Activated effector memory CD4-positive, alpha-beta T cell treated with Interleukin-2 at 50 U/mL for 16 hours (primary cell): Measurements from ENCODE around the gene TFF2.

Source experiments
- DNase-seq: peaks from one replicate; pipeline ENCODE4 v3.0.0-alpha.2; 2020

The TFF2 gene

DNA sequence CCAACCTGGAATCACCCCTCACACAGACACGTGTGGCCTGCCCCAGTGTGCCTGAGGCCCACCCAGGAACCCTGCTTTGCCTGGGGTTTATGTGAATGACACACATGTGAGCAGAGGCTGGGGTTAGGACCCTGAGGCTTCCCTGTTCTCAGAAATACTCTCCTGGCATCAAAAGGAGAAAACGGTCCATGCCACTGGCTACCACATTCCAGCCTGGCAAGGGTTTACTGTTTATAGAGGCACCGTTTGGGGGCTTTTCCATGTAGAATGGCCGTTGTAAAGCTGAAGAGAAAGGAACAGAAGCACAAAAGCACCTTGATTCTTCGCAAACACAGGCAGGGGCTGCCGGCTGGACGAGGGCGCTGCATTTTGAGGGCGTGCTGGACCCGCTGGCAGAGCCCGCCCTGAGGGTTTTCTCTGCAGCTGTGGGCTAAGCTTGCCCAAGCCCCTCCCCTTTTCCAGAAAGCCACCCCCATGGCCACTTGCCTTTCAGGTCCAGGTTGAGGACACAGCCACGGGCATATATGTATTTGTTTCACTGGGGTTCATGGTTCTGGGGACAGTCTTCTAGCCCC is 48.6 kb downstream of the TFF2 start:
- no peak for DNase-seq

DNA sequence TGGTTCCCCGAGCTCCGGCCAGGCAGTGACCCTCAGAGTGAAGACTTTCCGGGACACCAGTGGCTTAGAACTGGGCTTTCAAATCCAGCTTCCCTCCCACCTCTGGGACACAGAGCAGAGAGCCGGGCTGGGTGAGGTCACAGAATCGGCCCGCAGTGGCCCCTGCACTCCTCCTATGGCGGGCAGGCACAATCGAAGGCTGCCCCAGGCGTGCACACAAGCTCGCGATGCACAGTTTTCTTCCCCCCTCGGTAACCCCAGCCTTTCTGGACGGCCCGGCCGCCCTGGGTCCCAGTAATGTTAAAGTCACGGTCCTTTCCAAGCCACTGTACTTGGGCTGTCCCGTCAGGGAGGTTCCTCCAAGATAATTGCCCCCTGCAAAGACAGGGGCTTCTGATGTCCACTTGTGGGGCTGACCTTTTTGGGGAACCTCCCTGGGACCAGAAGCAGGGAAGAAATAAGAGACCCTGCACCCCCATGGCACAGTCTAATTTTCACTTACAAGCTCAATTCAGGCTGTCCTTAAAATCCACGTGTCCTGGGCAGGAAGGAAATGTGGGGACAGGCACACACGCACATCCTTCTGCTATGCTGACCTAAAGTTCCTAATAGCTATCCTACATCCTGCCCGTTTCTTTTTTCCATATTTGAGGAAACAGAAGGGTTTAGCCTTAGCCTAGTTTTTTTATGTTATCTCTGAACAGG is 49.3 kb downstream of the TFF2 start:
- no peak for DNase-seq

DNA sequence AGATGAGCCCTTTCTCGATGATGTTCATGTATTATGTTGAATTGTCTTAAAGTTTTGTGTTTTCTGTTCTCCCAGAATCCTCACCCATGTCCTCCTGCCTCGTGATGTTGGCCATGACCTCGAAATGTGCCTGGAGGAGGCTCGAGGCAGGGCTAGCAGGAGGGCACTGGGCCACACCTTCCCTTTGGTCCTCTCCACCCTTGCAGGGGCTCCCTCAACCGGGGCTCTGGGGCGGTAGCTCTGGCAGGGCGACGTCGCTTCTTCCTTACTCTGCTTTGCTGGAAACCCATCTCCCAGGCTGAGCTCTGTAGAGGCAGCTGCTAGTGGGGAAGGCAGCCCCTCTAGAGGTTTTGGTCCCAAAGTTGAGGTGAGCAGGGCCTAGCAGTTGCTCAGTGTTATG is 49.8 kb downstream of the TFF2 start:
- no peak for DNase-seq

DNA sequence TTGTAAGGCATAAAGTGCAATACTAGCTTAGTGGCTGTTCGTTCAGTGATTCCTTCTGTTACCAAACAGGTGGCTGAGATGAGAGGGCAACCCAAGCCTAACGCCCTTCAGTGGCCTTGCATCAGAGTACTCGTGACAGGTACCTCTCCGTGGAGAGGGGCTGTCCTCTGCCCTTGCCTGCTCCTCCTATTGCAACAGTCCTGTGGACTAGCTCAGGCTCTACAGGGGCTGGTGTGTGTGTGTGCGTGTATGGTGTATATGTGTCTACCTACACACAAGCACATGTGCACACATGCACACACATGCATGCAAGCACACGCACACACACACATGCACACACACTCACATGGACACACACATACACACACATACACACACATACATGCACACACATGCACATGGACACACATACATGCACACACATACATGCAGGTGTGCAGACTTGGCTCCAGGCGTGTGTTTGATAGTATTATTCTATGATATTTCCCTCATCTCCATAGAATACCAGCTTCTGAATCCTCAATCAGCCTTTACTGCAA is 50.7 kb downstream of the TFF2 start:
- no peak for DNase-seq

DNA sequence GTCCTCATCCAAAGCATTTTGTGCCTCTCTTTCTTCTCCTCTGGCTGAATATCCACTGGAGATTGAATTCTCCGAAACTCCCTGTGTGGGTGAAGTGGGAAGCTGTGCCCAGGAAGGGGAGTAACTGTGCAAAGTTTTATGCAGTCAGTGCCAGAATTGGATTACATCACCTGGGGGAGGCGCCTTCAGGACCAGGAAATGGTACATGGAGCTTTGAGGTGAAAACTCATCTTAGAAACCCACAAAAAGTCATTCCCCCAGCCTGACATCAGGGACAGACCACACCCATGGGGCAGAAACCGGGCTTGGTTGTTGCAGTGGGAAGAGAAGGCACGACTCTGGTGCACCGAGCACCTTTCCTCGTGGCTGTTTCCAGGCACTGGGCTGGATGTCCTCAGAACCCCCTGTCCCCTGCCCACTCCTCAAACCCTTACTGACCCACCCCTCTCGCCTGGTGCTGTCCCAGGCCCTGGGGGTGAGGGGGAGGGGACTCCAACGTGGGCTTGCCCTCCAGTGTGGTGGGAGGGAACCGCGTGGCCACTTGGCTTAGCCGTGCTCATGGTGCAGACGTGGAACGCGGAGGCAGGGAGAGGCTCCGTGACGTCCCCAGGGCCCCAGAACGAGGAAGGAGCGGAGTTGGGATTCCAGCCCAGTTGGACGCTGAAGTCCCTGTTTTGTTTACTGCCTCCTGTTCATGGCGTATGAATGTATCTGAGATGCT is 51.3 kb downstream of the TFF2 start:
- no peak for DNase-seq

DNA sequence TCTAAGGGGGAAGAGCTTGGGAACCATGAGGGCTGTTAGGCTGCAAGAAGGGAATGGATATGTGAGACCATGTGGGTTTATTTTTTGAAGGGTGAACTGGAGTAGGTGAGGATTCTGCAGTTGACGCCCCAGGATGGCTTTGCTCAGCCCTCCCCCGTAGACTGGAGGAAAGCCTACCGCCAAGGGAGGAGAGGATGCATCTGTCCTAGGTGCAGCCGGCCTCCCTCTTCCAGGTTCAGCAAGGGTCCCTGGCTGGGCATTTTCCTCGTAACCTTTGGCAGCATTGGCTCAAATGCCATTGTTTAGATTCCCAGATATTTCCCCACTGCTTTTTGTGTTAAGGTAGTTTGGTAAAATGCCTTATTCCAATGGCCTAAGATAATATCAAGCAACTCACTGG is 52.1 kb downstream of the TFF2 start:
- no peak for DNase-seq

DNA sequence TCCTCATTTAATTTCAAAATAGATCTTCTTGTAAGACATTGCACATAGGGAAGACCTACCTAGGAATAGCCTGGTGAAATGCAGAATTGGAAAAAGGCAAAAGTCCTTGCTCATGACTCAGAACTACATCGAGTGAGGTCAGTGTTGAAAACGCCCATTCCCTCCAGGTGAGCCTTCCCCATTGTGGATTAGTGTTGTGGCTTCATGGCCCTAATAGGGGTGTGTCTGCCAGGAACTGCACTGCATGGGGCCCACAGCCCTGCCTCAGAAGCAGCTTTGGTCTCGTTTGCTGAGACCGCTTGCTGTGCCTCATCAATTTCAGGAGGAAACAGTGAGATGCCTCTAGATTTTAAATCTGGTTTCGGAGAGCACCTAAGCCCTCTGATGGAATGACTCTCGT is 52.6 kb downstream of the TFF2 start:
- no peak for DNase-seq

DNA sequence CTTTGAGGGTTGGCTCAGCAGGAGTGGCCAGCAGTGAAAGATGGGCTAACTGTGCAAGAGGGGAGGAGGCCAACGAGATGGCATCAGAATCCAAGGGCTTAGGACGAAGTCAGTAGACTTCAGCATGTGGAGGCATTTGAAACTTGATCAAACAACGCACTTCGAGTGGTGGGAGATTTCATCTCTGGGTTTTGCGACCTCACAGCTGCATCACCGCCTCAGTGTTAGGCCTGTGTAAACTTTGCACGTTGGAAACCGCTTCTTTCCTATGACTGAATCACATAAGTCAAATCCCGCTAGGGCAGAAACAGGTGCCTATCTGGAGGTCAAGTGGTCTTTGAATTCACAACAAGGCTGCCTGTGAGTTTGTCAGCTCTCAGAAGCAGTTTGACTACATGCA is 53.4 kb downstream of the TFF2 start:
- no peak for DNase-seq

DNA sequence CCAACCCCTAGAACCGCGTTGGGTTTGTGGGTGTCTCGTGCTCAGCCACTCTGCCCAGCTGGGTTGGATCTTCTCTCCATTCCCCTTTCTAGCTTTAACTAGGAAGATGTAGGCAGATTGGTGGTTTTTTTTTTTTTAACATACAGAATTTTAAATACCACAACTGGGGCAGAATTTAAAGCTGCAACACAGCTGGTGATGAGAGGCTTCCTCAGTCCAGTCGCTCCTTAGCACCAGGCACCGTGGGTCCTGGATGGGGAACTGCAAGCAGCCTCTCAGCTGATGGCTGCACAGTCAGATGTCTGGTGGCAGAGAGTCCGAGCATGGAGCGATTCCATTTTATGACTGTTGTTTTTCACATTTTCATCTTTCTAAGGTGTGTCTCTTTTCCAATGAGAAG is 54.3 kb downstream of the TFF2 start:
- no peak for DNase-seq
